ENCODE measurements around the gene HDAC4. TPM values are rescaled to one million over a fixed set of nuclear protein-coding genes. Genes with fewer than 3 reads are reported as not detected.

HDAC4 gene
- total and polyA plus RNA-seq, 2 experiments from 2014 or later, result 8.1 to 41.8 TPM

- H3K27ac Mint-ChIP-seq, result no peak overlapping the region
- H3K27me3 Mint-ChIP-seq (ENCODE audit: insufficient read depth, low read depth, poor library complexity), result no peaks in the 10 kb centered on the region
- TF ChIP-seq, protein P1, sequence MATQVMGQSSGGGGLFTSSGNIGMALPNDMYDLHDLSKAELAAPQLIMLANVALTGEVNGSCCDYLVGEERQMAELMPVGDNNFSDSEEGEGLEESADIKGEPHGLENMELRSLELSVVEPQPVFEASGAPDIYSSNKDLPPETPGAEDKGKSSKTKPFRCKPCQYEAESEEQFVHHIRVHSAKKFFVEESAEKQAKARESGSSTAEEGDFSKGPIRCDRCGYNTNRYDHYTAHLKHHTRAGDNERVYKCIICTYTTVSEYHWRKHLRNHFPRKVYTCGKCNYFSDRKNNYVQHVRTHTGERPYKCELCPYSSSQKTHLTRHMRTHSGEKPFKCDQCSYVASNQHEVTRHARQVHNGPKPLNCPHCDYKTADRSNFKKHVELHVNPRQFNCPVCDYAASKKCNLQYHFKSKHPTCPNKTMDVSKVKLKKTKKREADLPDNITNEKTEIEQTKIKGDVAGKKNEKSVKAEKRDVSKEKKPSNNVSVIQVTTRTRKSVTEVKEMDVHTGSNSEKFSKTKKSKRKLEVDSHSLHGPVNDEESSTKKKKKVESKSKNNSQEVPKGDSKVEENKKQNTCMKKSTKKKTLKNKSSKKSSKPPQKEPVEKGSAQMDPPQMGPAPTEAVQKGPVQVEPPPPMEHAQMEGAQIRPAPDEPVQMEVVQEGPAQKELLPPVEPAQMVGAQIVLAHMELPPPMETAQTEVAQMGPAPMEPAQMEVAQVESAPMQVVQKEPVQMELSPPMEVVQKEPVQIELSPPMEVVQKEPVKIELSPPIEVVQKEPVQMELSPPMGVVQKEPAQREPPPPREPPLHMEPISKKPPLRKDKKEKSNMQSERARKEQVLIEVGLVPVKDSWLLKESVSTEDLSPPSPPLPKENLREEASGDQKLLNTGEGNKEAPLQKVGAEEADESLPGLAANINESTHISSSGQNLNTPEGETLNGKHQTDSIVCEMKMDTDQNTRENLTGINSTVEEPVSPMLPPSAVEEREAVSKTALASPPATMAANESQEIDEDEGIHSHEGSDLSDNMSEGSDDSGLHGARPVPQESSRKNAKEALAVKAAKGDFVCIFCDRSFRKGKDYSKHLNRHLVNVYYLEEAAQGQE (IDR thresholded peaks at IDR 0.05; ENCODE audit: unreplicated experiment), result no peak
- TF ChIP-seq, protein P2, sequence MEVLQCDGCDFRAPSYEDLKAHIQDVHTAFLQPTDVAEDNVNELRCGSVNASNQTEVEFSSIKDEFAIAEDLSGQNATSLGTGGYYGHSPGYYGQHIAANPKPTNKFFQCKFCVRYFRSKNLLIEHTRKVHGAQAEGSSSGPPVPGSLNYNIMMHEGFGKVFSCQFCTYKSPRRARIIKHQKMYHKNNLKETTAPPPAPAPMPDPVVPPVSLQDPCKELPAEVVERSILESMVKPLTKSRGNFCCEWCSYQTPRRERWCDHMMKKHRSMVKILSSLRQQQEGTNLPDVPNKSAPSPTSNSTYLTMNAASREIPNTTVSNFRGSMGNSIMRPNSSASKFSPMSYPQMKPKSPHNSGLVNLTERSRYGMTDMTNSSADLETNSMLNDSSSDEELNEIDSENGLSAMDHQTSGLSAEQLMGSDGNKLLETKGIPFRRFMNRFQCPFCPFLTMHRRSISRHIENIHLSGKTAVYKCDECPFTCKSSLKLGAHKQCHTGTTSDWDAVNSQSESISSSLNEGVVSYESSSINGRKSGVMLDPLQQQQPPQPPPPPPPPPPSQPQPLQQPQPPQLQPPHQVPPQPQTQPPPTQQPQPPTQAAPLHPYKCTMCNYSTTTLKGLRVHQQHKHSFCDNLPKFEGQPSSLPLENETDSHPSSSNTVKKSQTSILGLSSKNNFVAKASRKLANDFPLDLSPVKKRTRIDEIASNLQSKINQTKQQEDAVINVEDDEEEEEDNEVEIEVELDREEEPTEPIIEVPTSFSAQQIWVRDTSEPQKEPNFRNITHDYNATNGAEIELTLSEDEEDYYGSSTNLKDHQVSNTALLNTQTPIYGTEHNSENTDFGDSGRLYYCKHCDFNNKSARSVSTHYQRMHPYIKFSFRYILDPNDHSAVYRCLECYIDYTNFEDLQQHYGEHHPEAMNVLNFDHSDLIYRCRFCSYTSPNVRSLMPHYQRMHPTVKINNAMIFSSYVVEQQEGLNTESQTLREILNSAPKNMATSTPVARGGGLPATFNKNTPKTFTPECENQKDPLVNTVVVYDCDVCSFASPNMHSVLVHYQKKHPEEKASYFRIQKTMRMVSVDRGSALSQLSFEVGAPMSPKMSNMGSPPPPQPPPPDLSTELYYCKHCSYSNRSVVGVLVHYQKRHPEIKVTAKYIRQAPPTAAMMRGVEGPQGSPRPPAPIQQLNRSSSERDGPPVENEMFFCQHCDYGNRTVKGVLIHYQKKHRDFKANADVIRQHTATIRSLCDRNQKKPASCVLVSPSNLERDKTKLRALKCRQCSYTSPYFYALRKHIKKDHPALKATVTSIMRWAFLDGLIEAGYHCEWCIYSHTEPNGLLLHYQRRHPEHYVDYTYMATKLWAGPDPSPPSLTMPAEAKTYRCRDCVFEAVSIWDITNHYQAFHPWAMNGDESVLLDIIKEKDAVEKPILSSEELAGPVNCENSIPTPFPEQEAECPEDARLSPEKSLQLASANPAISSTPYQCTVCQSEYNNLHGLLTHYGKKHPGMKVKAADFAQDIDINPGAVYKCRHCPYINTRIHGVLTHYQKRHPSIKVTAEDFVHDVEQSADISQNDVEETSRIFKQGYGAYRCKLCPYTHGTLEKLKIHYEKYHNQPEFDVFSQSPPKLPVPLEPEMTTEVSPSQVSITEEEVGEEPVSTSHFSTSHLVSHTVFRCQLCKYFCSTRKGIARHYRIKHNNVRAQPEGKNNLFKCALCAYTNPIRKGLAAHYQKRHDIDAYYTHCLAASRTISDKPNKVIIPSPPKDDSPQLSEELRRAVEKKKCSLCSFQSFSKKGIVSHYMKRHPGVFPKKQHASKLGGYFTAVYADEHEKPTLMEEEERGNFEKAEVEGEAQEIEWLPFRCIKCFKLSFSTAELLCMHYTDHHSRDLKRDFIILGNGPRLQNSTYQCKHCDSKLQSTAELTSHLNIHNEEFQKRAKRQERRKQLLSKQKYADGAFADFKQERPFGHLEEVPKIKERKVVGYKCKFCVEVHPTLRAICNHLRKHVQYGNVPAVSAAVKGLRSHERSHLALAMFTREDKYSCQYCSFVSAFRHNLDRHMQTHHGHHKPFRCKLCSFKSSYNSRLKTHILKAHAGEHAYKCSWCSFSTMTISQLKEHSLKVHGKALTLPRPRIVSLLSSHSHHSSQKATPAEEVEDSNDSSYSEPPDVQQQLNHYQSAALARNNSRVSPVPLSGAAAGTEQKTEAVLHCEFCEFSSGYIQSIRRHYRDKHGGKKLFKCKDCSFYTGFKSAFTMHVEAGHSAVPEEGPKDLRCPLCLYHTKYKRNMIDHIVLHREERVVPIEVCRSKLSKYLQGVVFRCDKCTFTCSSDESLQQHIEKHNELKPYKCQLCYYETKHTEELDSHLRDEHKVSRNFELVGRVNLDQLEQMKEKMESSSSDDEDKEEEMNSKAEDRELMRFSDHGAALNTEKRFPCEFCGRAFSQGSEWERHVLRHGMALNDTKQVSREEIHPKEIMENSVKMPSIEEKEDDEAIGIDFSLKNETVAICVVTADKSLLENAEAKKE (CRISPR knock-in tag; IDR thresholded peaks at IDR 0.05), result no peak
- TF ChIP-seq NANOG (IDR thresholded peaks at IDR 0.05; ENCODE audit: borderline replicate concordance), result no peak
- TF ChIP-seq, protein P3, sequence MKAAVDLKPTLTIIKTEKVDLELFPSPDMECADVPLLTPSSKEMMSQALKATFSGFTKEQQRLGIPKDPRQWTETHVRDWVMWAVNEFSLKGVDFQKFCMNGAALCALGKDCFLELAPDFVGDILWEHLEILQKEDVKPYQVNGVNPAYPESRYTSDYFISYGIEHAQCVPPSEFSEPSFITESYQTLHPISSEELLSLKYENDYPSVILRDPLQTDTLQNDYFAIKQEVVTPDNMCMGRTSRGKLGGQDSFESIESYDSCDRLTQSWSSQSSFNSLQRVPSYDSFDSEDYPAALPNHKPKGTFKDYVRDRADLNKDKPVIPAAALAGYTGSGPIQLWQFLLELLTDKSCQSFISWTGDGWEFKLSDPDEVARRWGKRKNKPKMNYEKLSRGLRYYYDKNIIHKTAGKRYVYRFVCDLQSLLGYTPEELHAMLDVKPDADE (IDR thresholded peaks at IDR 0.05), result no peak
These were observed 268.0 kb downstream of the HDAC4 start for GRCh38 chr2:239132786-239133185.

More at GRCh38 chr2:239132786-239133185, 268.0 kb downstream of the HDAC4 start:
- Histone ChIP-seq H3F3A (replicated peaks; ENCODE audit: low read depth) (no peaks in the 10 kb centered on the region), H3K27ac (ENCODE audit: low read depth) (no peak overlapping the region), H3K4me1 (ENCODE audit: insufficient read depth) (no peaks in the 10 kb centered on the region), H4K20me1 (replicated peaks; ENCODE audit: insufficient read depth) (no peaks in the 10 kb centered on the region; the same call in none of the 2 replicates), H3K27me3 (ENCODE audit: insufficient read depth) (no peaks in the 10 kb centered on the region), H3K4me2 (no peak overlapping the region), H3K9me2 (ENCODE audit: insufficient read depth) (no peaks in the 10 kb centered on the region), H3K36me3 (ENCODE audit: insufficient read depth) (no peaks in the 10 kb centered on the region; the same call in 1 of the 2 replicates), H2AFZ (no peak overlapping the region), H3K79me2 (replicated peaks; ENCODE audit: insufficient read depth) (no peaks in the 10 kb centered on the region), H3K4me3 (no peak overlapping the region)
- ATAC-seq, result no peak
- Mint-ChIP-seq H3K4me1 (no peaks in the 10 kb centered on the region), H3K4me3 (no peak overlapping the region), H3K9me3 (no peaks in the 10 kb centered on the region; the same call in 2 of the 3 replicates), H3K36me3 (ENCODE audit: low read depth) (peaks cover 31% of the 10 kb centered on the region)
- no peak for DNase-seq (ENCODE audit: low spot score)

All from GM23338 (cell line).